Coronary artery (tissue), 2 donors: ENCODE data around the gene SLC7A14.
"Not testable (repeated sequence)": the region's sequence is repeated elsewhere in the genome, so short reads cannot be mapped to it uniquely, and the experiment has no call there.

Experiments used
- DNase-seq: peaks from one replicate; pipeline ENCODE4 v3.0.0-alpha.2; 2017; ENCODE audit warnings: low spot score
- H3K27ac ChIP-seq, 2 donors: fragments of 200-600 bp; sonication (generic); one replicate each; pipeline ENCODE4 v1.5.1; 2016 to 2019
- H3K4me3 ChIP-seq: fragments of 200-600 bp; sonication (generic); 2 replicates; pipeline ENCODE4 v1.5.1; 2016; ENCODE audit warnings: mild to moderate bottlenecking, moderate library complexity
- TF ChIP-seq, protein P1 (sequence below): fragments of 200-600 bp; sonication (generic); IDR thresholded peaks from one replicate; pipeline ENCODE4 v1.5.1; 2019; ENCODE audit warnings: antibody characterized with exemption

SLC7A14 gene

DNA sequence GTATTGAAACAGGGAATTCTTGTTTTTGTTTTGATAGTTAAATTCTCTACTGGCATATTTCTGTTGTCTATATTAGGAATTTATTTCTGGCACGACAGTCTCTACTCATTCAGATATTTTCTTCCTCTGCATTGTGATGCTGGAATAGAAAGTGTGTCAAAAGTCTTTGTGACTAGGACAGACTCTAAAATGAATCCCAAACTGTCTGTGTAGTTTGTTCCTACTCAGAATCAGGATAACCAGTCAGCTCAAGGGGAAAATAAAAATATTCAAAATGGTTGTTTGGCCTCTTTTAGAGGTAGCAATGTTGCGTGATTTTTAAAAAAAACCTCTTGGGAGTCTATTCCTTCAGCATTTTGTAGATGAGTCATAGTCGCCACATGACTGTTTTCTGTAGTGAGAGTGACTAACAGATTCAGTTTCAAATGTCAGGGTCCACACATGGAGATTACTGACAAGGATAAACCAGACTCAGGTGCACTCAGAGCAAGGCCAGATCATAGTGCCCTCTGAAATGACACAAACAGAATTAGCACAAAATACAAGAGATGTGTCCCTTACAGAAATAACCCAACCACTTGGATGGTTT, 13.1 kb downstream of the SLC7A14 start:
- no peak for DNase-seq
- TF ChIP-seq, protein P1, sequence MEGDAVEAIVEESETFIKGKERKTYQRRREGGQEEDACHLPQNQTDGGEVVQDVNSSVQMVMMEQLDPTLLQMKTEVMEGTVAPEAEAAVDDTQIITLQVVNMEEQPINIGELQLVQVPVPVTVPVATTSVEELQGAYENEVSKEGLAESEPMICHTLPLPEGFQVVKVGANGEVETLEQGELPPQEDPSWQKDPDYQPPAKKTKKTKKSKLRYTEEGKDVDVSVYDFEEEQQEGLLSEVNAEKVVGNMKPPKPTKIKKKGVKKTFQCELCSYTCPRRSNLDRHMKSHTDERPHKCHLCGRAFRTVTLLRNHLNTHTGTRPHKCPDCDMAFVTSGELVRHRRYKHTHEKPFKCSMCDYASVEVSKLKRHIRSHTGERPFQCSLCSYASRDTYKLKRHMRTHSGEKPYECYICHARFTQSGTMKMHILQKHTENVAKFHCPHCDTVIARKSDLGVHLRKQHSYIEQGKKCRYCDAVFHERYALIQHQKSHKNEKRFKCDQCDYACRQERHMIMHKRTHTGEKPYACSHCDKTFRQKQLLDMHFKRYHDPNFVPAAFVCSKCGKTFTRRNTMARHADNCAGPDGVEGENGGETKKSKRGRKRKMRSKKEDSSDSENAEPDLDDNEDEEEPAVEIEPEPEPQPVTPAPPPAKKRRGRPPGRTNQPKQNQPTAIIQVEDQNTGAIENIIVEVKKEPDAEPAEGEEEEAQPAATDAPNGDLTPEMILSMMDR: no peak
- Histone ChIP-seq H3K4me3 (no peak overlapping the region), H3K27ac (no peak overlapping the region)

DNA sequence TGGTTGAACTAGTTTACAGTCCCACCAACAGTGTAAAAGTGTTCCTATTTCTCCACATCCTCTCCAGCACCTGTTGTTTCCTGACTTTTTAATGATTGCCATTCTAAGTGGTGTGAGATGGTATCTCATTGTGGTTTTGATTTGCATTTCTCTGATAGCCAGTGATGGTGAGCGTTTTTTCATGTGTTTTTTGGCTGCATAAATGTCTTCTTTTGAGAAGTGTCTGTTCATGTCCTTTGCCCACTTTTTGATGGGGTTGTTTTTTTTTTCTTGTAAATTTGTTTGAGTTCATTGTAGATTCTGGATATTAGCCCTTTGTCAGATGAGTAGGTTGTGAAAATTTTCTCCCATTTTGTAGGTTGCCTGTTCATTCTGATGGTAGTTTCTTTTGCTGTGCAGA, 18.3 kb downstream of the SLC7A14 start:
- not testable (repeated sequence) for DNase-seq, H3K4me3 ChIP-seq, H3K27ac ChIP-seq

DNA sequence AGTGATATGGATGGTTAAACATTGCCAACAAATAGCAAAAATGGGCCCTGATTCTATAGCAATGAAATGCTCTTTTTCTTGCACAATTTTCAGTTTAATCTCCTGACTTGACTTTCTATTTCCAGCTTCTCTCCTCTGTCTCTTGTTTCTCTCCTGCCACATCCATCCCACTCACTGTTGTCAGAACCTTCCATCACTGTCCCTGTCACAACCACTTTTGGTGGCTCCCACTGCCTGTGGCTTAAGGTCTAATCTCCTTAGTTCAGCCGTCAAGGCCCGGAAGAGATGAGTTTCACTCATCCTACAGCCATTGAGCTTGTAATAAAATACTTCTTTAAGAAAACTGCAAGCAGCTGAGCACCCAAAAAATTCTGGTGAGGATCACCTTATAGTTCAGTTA, 19.5 kb downstream of the SLC7A14 start:
- TF ChIP-seq, protein P1: no peak
- Histone ChIP-seq H3K4me3 (no peak overlapping the region), H3K27ac (no peak overlapping the region)
- no peak for DNase-seq

DNA sequence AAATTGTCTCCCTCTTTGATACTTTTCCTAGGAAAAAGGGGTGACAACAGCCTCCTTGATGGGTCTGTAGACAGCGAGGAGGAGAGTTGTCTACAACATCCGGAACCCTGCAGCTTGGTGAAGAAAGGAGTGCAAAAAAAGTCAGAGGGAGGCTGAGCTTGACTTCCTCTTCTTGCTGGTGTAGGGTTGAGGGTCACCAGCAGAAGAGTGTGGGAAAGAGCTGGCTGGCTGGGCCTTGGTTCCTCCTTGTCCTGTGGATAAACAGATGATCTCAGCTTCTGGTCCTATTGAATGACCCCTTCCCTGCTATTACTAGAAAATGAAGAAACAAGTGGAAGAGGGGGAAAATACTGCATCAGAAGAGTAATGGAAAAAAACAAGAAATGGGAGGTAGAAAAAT, 20.4 kb downstream of the SLC7A14 start:
- no peak for DNase-seq
- TF ChIP-seq, protein P1: no peak
- Histone ChIP-seq H3K27ac (no peak overlapping the region), H3K4me3 (no peak overlapping the region)

DNA sequence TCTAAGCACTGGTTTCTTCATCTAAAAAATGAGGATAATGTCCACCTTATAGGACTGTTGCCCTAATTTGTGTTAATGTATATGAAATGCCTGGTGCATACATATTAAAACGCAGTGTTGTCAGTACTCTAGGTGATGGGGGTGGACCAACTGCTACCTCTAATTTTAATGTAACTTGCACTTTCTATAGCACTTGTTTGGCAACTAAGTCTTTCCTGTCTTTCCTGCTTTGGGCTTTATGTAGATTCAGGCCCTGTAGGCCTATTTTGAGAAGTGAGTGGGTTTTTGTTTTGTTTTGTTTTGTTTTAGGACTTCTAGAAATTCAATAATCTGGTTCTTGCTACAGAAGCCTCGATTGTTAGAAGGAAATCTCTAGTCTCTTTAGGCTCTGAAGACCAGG, 21.2 kb downstream of the SLC7A14 start:
- no peak overlapping the region for H3K4me3 ChIP-seq
- no peak overlapping the region for H3K27ac ChIP-seq
- TF ChIP-seq, protein P1: no peak
- no peak for DNase-seq

DNA sequence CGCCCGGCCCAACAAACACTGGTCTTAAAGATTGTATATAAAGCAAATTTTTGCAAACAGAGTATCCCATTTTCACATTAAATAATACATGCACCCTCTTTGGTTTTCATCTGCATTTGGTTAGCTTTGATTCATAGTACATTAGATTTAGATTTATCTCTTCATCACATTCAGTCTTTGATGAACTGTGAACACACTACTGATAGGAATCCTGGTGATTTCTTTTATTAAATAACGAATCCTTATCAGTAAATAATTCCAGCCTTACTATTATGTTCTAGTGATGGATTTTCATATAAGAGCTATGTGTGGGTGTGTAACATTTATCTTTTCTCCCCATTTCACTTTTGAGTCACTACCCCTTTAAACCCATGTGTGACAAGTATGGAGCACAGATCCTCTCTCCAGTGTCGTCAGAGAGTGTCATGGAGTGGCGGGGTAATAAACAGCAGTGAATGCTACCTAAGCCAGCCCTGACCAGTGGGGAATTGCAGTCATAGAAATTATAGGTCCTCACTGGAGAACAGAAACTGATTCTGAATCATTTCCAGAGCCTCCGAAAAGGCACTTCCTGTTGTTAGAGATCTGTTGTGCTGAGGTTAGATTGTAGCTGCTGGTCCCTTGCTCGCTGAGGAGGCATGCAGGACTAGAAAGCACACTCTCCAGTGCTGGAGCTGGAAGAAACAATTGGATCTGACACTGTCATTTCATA, 22.0 kb downstream of the SLC7A14 start:
- Histone ChIP-seq H3K4me3 (peak overlapping the region; percentile 19), H3K27ac (no peak overlapping the region)
- no peak for DNase-seq
- TF ChIP-seq, protein P1: no peak

DNA sequence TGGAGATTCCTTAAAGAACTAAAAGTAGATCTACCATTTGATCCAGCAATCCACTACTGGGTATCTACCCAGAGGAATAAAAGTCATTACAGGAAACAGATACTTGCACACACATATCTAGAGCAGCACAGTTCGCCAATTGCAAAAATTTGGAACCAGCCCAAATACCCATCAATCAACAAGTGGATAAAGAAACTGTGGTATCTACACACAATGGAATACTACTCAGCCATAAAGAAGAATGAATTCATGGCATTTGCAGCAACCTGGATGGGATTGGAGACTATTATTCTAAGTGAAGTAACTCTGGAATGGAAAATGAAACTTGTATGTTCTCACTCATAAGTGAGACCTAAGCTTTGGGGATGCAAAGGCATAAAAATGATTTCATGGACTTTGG, 23.8 kb downstream of the SLC7A14 start:
- Histone ChIP-seq H3K4me3 (no peak overlapping the region), H3K27ac (no peak overlapping the region)
- TF ChIP-seq, protein P1: no peak
- no peak for DNase-seq
